ENCODE results near the gene ACSF3.

ACSF3 gene

GRCh38 chr16:89131783-89132182, 38.1 kb downstream of the ACSF3 start:
- no peak for DNase-seq (ENCODE audit: low spot score)

DNA sequence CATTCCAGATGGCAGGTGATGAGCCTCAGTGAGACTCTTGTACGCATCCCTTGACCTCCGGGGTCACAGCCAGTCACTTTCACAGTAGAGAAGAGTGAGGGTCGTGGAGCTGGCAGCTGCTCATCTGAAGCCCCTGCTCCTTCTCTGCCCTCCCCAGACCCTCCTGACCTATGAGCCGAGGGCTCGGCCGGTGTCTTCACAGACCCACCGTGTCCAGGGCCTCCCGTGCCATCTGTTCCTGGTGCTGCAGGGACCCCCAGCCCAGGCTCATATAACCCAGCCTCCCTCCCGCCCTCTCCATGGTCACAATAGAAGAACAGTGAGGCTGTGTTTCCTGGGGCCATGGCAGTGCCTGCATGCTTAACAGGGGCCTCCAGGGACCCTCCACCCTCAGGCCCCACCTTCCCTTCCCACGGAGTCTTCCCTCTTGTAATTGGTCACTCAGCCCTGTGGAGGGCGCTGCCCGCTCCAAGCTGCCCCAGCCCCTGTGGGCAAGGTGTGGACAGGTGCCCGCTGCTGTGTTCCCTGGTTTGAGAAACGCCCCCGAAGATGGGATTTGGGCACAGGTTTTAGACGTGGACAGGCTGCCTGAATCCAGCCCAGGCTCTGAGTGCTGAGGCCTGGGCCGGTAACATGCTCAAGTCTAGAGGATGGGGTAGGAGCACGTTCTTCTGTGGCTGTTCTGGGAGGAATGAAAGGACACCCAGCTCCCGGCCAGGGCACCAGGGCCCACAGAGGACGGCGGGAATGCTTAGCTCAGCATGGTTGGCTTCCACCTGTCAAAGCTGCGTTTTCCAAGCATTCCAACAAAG, 38.7 kb downstream of the ACSF3 start:
- no peak for DNase-seq (ENCODE audit: low spot score)

- no peak for DNase-seq (ENCODE audit: low spot score)
Measured at GRCh38 chr16:89133457-89134127, 39.9 kb downstream of the ACSF3 start.

DNA sequence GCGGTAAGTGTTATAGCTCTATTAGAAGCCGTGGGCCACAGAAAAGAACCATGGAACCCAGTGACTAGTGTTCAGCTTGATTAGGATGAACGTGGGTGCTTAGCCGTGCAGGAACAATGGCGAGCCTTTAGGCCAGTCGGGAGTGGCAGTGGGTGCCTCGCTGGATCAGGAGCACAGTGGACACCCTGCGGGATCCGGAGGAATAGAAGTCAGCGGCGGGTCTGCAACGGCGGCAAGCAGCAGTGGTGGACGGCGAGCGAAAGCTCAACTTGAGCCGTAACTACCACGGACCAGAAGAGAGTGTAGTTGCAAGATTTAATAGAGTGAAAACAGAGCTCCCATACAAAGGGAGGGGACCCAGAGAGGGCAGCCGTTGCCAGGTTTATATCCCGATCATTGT, 40.6 kb downstream of the ACSF3 start:
- no peak for DNase-seq (ENCODE audit: low spot score)

DNA sequence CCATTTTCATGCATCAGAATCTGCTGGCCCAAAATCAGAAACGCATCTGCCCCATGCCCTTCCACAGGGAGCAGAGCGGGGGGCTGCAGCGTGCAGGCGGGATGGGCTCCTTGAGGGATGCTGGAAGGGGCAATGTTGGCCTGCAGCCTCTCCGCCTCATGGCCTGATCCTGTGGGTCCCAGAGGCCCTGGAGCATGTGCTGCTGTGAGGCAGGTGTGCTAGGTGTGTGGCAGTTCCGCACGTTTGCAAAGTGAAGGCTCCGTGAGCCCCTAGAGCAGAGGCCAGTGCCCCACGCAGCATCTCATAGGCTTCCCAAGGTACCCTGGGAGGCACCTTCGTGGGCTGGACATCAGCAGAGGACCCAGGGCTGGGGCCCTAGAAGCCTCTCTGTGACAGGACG, 41.5 kb downstream of the ACSF3 start:
- no peak for DNase-seq (ENCODE audit: low spot score)

DNA sequence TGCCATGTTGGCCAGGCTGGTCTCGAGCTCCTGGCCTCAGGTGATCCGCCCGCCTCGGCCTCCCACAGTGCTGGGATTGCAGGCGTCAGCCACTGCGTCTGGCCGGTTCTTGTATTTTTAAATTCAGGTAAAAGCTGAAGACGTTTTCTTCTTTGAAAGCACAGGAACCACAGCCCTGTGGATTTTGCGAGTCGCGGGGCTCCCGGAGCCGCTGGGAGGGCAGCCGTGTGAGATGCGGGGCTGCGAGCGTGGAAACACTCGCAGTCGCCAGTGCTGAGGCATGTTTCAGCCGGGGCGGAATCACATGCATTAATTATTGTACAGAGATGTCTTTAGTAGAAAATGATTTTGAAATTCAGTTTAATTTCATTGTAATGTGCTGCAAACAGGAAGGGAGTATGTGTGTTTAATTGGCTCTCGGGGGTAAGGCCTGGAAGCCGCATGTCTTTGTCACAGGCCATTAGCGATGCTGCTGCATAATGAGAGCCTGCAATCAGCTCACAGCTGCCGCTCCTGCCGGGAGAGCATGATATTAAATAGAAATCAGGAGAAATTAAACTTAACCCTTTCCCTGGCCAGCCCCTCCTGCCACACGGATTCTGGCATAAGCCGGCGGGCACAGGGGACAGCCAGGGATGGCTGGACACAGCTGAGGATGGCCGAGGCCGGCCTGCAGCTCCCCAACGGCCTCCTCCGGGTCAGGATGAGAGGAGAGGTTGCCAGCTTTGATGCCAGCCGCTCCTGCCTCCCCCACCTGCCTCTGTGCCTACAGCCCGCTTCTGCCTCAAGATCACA, 42.5 kb downstream of the ACSF3 start:
- no peak for DNase-seq (ENCODE audit: low spot score)

- no peak for DNase-seq (ENCODE audit: low spot score)
Measured at GRCh38 chr16:89136931-89137330, 43.3 kb downstream of the ACSF3 start.

DNA sequence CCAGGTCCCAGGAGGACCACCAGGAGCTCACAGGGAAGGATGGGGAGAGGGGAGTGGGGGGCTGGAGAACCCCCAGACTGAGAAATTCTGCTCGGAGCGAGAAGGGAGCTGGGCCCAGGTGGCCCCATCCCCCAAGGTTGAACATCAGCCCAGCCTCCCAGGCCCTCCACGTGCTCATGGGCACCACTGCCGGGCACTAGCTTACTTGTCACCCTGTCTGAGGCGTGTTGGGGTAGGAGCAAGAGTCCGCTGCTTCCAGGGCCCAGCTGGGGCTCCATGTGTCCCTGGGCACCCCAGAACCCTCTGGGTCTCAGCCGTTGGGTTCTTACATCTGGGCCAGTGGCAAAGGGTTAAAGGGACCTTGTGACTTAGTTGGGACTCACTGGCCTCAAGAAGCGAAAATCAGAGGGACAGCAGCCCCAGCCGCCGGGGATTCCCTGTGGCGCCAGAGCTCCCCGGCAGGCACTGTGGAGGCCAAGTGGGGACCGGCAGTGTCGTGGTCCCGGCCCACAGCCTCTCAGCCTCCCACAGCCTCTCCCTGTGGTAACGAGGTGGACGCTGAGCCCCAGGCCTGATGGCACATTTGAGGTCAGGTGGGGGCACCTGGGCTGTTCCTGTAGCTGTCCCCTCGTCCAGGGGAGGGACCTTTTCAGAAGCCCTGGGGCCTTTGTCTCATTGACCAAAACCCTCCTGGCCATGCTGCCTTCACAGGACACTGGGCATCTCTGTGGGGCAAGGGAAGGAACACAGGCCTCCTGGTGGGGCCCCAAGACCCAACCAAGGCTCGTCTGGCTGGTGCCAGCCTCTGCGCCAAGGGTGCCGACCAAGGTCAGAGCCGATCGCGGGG, 44.2 kb downstream of the ACSF3 start:
- no peak for DNase-seq (ENCODE audit: low spot score)

GRCh38 chr16:89138513-89138795, 44.8 kb downstream of the ACSF3 start:
- no peak for DNase-seq (ENCODE audit: low spot score)

DNA sequence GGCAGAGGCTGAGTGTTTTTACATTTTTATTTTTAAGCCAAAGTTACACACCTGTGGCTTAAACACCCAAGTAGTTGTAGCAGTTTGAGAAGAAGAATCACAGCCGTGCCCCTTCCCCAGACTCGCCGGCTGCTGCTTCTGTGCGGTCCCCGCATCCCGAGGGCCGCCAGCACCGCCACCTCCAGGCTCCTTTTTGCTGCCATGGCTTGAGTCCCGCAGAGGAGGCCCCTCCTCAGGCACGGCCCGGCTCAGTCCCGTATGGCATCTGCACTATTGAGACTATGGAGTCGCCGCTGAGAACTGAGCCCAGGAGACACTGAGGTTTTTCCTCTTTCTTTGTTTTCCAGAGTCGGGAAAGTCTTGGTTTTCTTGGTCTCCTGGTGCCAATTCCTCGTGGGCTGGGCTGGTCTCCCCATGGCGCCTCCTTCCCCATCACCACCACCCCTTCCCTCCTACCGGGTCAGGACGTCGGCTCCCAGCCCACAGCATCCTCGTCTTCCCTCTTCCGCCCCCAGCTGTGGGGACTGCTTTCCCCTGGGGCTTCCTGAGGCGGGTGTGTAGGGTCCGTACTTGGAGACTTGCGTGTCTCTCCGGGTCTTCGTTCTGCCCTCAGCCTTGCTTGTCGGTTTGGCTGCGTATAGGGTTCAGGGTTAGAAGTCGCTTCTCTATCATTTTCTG, 45.3 kb downstream of the ACSF3 start:
- DNase-seq (ENCODE audit: low spot score) = no peak

DNA sequence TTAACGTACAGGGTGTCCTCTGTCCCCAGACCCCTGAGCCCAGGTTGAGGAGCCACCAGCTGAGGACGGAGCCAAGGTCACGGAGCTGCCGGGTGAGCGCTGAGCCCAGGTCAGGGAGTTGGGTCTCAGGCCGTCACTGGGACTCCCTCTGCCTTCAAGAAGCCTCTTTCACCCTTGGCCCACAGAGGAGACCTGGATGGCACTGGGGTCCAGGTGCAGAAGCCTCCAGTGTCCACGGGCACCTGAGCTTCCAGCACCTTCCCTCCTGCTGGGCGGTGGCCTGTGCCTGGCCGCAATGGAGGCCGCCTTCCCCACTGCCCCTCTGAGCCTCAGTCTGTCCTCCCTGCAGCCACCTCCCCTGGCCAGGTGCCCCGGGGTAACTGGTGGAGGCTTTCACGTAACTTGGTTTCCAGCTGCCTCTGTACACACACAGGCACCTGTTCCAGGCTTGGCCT, 46.3 kb downstream of the ACSF3 start:
- DNase-seq (ENCODE audit: low spot score) = no peak

GRCh38 chr16:89140401-89140800, 46.7 kb downstream of the ACSF3 start:
- no peak for DNase-seq (ENCODE audit: low spot score)

- DNase-seq (ENCODE audit: low spot score) = no peak
Measured at GRCh38 chr16:89140981-89141883, 47.6 kb downstream of the ACSF3 start.

- no peak for DNase-seq (ENCODE audit: low spot score)
Measured at GRCh38 chr16:89141884-89142267, 48.2 kb downstream of the ACSF3 start.

- DNase-seq (ENCODE audit: low spot score) = no peak
Measured at GRCh38 chr16:89142474-89143195, 49.0 kb downstream of the ACSF3 start.

DNA sequence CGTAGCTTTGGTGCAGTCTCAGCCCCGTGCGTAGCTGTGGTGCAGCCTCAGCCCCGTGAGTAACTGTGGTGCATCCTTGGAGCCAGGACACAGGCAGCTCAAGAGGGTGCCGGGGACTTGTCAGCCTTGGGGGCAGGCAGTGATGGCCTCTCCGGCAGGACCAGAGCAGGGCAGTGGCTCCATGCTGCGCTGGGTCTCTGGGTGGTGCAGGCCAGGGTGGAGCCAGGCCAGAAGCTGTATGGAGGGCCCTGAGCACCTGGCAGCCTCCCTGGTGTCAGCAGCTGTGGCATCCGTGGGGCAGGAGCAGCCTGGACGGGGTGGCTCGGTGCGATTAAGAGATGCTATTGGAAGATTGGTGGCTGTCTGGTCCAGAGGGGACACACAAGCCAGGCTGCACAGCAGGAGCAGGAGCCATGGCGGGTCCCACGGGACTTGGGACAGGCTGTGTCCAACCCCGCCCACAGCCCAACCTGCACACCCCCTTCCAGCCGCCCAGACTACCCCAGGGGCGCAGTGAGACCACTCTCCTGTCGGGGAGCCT, 49.6 kb downstream of the ACSF3 start:
- DNase-seq (ENCODE audit: low spot score) = no peak

GRCh38 chr16:89143911-89144675, 50.4 kb downstream of the ACSF3 start:
- DNase-seq (ENCODE audit: low spot score) = no peak

- no peak for DNase-seq (ENCODE audit: low spot score)
Measured at GRCh38 chr16:89144681-89145080, 51.0 kb downstream of the ACSF3 start.

All from putamen (tissue), 1 donor.